ENCODE measurements around the gene HNRNPM.

HNRNPM gene

DNA sequence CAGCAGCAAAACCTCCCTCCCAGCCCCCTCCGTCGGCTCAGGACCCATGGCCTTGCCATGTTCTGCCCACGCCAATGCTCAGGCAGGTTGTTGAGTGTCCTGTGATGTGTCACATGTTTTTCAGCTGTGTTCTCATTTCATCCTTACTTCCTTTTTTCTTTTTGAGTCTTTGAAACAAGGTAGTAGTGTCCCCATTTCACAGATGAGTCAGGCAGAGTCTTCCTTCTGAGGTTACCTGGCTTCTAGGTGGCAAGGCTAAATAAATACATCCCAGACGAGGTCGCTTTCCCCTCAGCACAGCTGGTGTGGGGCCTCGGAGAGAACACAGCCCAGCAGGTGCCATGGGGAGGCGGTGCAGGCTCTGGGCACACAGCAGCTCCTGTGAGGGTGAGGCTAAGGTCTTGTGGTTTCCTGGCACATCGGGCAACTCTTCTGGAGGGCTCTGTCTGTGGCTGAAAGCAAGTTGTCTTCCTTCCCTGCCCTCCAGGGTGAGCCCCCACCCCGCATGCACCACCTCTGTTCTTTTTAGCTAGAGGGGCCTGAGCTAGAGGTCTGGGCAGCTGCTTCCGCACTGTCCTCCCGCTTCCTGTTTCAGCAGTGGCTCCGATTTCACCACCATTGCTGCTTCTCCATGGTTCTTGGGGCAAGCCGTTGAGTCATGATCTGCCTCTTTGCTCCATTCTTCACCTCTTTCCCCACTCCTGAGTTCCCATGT lies 42.5 kb downstream of the HNRNPM start:
- peak; percentile 55 for DNase-seq

DNA sequence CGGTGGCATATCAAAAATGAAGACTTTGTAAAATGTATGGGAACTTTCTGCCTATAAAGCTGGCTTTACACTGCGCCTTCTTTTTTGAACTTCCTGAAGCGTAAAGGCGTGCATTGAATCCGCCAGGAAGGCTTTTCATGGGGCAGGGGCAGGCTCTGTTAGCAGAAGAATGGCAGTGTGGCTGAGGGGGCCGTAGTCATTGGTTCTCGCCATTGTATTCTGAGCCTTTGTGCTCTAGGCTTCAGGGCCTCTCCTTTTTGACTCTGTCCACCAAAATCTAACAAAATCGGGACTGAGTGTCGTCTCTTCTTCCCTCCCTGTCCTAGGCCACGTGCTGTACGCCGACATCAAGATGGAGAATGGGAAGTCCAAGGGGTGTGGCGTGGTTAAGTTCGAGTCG lies 43.6 kb downstream of the HNRNPM start:
- DNase-seq: no peak

DNA sequence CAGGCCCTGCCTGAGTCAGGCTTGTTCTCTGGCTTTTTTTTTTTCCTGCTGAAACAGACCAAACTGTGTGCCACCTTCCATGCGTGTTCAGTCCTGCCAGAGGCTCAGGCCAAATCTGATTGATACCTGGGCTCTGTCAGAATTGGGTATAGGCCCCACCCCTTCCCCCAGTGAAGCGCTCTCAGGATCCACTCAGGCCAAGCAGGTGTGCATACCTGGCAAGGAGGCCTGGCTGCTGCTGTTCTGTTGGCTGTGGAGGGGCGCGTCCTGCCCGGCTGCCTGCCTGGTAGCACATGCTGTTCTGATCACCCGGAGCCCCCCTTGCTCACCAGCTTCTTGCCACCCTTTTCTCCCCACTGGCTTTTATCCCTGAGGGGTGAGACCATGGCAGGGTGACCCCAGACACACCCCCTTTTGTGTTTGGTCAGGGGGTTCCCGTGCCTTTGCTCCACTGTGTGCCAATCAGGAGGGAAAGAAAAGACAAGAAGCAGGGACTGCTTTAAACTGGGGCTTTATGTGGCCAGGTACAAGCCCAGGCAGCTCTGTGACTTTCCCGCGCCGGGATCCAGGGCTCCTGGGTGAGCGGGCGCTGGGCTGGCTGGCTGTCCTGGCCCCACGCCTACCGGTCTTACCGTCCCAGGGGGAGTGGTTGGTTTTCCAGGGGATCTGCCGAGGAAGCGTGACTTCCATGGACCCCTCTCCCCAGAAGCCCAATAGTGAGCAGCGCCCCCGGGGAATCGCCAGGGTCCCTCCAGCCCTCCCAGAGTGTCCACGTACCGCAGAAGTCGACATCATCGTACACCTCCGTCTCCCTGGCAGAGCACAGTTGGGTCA lies 45.0 kb downstream of the HNRNPM start:
- DNase-seq: no peak

DNA sequence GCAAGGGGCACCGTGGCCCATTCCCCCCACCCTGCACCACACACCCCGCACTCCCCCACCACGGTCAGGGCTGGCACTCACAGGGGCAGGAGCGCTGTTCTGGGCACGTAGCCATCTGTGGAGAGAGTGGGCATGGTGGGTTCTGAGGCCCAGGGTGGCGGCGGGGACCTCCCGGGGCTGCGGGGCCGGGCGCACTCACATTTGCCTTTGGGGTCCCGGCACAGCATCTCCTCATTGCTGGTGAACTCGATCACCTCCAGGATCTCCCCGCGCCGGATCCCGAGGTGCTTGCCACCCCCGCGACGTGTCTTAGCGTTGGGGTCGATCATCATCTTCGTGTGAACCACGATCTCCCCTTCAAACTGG lies 45.6 kb downstream of the HNRNPM start:
- DNase-seq: no peak

DNA sequence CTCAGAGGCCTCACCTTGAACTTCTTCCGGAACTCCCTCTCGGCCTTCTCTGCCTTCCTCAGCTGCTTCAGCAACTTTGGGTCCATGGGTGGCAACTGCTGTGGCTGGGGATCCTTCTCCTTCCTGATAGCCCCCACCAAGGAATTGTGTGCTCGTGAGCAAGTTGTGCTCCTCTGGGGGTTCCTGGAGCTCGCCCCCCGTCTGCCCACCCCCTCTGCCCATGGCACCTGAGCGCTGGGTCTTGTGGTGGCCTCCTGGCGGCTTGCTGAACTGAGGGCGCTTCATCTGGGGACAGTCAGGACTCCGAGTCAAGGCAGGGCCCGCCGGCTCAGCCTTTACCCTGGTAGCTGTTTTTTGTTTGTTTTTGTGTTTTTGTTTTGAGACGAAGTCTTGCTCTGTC lies 46.1 kb downstream of the HNRNPM start:
- no peak for DNase-seq

DNA sequence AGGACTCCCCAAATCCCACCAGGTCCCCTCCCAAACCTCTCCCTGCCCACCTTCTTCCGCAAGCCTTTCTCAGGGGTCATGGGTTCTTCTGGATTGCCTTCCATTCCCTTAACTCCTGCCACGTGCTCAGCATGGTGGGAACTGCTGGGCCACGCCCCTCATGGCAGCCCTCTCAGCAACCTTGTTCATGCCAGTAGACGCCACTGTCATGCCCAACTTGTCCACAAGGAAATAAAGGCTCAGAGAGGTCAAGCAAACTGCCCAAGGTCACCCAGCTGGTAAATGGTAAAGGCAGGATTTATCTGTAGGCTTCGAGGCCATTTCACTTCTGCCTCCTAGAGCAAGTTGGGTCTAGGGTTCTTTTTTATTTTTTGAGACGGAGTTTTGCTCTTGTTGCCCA lies 46.8 kb downstream of the HNRNPM start:
- DNase-seq: no peak

DNA sequence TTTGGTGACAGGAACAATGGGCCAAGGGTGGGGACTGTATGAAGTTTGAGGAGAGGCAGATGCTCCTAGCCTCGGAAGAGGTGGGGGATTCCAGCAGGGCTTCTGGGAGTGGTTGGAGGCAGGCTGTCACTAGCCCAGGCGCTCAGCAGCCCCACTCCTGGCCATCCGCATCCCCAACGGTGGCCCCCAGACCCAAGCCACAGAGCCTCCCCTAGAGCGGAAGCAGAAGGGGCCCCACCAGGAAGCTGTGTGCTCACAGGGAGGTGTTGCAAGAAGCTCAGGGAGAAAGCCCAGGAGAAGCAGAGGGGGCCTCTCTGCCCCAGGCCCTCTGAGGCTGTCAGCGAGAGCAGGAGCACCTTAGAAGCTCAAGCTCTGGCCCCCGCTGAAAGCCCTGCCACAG lies 49.4 kb downstream of the HNRNPM start:
- no peak for DNase-seq

DNA sequence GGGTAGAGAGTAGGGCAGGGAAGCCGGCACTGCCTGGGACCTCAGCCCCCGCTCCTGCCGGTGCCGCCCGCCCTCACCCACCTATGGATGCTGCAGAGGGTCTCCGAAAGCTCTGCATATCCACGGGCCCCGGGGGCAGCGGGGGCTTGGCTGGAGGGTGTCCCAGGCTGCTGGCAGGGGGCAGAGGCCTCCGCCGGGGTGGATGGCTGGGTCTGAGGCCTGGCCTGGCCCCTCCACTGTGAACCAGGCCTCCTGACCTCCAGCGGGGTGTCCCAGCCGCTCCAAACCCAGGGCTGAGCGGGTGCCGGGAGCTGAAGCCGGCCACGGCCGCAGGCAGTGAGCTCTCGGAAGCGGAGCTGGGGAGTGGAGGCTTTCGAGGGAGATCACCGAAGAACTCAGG lies 53.5 kb downstream of the HNRNPM start:
- no peak for DNase-seq

DNA sequence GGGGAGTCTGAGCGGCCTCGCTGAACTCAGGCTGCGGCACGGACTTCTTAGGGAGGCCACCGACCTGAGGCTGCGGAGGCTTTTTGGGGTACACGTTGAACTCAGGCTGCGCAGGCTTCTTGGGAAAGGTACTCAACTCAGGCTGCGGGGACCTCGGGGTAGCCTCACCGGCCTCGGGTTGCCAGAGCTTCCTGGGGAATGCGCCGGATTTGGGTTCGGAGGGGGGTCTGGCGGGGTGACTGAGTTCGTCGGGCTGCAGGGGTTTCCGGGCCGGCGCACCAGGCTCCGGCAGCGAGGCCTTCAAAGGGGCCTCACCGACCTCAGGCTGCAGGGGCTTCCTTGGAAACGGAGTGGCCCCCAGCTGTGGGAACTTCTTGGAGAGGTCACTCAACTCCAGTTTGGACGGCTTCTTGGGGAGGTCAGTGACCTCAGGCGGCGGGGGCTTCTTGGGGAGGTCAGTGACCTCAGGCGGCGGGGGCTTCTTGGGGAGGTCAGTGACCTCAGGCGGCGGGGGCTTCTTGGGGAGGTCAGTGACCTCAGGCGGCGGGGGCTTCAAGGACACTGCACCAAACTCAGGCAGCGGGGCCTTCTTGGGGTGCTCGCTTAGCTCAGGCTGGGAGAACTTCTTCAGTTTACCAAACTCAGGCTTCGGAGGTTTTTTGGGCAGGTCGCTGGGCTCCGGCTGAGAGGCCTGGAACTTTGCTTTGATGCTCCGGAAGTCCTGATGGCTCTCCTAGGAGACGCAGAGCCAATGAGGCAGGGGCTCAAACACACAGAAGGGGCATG lies 54.5 kb downstream of the HNRNPM start:
- no peak for DNase-seq

DNA sequence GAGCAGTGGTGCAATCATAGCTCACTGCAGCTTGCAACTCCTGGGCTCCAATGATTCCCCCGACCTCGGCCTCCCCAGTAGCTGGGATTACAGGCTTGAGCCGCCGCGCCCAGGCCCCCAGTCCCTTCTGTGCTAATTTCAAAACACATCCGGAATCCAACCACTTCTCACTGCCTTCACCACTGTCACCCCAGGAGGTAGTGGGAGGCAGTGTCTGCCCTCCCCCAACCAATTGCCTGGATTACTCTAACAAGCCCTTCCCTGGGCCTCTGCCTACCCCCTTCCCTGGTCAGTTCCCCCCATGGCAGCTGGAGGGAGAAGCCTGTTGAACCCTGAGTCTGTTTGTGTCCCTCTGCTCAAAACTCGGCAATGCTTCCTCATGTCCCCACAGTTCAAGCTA lies 55.4 kb downstream of the HNRNPM start:
- DNase-seq: no peak

DNA sequence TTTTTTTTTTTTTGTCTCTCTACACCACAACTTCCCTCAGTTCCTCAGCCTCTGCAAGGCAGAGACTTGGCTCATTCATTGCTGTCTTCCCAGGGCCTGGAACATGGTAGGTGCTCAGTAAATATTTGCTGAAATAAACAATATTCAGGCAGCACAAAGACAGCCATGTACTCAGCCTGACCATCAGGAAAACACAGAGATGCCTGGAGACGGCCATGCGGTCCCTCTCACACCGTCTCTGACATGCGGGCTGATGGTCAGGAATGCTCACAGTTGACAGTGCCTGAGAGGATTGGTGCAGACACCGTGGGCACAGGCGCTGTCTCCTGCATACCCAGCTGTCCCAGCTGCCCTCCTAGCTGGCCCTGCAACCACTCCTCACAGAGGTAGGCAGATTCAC lies 56.7 kb downstream of the HNRNPM start:
- DNase-seq: no peak

DNA sequence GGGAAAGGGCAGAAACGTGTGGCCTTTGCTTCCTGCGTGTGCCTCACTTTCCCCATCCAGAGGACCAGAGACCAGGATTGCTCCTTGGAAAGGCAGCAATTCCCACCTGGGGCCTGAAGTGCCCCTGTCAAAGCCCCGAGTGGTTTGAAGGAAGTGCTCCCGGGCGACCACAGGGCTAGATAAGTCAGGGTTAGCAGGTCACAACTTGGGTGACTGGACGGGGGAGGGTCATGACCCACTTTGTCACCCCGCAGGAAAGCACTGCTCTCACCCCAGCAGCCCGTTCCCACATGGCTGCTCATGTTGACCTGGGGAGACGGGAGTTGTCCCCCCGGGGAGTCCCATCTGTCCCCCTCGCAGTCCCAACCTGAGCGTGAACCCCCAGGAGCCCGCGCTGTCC lies 57.2 kb downstream of the HNRNPM start:
- DNase-seq: no peak

DNA sequence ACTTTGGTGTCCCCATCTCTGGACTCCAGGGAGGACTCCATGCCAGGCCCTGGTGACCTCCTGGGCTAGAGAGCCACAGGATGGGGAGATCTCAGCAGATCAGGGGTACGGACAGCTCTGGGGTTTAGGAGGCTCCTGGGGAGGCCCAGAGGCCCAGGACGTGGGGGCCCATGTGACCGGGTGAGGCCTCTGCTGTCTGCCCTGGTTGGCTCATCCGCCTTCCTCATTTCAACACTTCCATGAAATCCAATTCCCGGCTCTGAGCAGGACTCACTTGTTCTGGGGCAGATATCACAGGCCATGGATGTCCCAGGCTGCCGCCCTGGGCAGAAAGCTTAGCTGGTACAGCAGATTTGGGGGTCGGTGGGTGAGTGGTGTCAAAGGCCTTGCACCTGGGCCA lies 58.7 kb downstream of the HNRNPM start:
- no peak for DNase-seq

DNA sequence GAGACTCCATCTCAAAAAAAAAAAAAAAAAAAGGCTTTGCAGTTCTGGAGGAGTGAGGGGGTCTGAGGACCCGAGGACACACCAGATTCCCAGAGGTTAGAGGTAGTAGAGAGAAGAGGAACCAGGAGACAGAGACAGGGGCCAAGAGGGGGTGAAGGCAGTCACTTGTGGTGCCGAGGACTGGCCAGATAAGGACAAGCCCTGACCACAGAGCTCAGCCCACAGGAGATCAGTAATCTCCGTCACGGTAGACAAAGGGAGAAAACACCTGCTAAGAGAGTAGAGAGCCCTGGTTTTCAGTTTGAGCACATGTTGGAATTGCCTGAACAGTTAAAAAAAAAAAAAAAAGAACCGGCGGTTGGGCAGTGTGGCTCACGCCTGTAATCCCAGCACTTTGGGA lies 59.4 kb downstream of the HNRNPM start:
- DNase-seq: no peak

DNA sequence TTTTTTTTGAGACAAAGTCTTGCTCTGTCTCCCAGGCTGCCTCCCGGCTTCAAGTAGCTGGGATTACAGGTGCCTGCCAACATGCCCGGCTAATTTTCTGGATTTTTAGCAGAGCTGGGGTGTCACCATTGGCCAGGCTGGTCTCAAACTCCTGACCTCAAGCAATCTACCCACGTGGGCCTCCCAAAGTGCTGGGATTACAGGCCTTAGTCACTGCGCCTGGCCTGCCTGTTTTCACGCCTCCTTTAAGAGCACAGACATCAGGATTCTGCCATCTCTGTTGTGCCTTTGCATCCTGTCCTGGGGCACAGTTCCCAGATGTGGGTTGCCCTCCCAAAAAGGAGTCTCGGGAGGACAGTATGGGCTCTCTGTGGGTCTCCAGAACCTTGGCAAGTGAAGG lies 60.1 kb downstream of the HNRNPM start:
- DNase-seq: no peak

DNA sequence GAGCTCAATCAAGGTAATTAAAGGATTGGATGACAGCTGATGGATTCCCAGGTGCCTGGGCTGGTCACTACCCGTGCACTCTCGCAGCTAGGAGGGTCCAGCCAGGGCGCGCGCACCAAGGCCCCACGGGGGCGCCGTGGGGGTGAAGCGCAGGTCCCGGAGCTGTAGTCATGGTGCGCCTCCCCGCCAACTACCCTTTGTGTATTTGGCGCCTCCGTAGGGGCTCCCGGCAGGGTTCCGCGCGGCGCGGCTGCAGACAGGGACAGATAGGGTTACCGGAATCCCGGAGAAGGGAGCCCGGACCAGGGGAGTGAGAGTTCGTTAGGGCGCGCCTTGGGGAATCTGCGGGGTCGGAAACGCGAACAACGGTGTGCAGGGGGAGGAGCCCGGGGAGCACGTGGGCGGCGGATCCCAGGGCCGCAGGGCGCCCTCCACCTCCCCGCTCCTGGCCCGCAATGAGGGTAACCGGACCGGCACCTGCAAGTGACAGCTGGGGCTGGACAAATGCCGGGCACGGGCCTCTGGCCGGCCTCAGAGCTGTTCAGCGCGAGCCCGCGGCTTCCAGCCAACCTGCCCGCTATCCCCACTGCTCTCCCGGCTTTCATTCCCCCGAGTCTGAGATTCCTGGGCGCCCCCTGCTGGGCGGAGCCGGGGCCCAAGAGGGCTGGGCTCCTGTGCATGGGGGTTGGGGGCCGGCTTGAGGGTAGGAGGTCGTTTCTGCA lies 61.1 kb downstream of the HNRNPM start:
- DNase-seq: peak; percentile 49

DNA sequence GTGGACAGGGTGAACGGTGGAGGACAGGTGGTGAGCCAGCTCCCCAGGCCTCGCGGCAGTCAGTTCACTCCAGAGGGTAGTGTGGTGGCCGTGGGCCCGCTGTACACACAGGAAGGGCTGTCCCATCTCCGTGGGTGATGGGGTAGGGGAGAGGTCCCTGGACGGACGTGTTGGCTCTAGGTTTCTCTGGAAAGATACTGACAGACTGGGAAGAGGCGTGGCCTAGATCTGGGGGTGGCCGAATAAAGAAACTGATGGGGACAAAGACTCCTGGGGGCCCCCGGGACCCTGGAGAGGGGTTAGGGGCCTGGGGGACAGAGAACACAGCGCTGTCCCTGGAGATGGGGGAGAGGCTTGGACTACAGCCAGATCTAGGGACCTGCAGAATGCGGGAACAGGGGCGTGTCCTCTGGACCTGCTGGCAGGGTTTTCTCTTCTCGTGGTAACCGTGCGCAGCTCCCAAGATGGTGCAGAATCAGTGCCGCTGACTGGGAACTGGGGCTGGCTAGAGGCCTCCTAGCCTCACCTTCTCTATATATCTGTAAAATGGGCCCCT lies 61.7 kb downstream of the HNRNPM start:
- no peak for DNase-seq

DNA sequence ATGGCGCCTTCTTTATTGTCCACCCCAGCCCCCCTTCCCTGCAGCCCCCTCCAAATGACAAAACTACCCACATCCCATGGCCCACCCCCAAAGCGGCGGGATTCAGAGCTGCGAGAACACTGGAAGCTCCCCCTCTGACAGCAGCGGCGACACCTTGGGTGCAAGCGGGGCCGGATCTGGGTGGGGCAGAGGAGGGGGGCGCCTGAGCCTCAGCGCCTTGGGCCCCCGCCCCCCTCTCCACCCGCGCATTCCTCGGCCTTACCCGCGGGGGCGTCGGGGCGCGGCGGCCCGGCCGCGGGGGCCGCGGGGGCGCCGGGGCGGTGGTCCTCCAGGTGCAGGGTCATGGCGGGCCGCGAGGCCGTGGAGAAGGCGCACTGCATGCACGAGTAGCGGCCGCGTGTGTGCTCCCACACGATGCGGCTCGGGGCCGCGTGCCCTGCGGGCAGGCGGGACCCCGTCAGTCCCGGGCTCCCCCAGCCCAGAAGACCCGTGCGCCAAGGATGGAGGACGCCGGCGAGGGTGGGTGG lies 65.9 kb downstream of the HNRNPM start:
- DNase-seq: no peak

DNA sequence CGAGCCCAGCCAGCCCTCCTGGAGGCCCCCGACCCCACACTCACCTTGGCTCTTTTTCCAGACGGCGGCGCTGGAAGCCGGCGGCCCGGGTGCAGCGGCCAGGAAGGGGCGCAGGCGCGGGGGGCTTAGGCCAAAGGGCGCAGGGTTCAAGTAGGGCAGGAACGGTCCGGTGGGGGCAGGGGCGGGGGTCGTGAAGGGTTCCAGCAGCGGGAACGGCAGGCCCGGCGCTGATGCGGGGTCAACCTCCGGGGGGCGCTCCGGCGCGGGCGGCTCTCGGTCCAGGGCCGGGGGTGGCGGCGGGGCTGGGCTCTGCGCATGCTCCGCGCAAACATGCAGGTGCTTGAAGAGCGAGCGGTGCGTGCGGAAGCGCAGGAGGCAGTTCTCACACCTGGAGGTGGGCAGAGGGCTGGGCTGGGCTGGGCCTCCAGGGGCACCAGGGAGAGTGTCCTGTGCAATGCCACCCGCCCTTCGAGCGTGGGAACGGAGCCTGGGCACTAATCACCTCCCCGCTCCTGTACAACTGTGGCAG lies 66.9 kb downstream of the HNRNPM start:
- no peak for DNase-seq

DNA sequence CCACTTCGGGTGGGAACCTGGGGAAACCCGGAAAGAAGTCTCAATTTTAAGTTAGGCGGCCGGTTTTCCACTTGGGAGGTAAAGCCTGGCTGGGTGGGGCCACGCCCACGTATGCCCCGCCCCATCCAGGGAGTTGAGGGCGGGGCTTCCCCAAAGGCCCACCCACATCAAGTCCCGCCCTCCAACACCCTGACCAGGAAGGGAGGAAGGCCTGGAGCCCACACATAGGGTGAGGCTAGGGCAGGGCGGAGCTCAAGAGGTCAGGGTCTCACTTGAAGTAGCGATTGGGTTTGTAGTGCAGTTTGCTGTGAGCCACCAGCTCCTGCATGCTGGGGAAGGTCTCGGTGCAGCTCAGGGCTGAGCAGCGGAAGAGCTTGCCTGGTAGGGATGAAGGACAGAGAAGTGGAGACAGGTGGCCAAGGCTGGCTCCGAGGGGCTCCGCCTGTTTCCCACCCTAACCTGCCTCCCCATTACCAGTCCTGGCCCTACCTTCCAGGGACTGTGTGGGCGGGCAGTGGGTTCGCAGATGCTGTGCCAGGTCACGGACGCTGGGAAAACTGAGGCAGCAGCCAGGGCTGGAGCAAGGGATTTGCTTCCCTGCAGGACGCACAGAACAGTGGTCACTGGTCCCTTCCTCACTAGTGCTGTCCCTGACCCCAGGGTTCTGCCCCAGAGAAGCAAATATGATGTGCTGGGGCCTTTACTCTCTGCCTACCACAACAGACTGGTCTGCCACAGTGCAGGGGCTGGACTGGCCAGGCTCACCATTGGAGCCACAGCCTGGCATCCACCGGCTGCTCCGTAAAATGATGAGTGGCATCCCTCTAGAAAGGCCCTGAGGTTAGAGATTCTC lies 67.6 kb downstream of the HNRNPM start:
- no peak for DNase-seq

DNA sequence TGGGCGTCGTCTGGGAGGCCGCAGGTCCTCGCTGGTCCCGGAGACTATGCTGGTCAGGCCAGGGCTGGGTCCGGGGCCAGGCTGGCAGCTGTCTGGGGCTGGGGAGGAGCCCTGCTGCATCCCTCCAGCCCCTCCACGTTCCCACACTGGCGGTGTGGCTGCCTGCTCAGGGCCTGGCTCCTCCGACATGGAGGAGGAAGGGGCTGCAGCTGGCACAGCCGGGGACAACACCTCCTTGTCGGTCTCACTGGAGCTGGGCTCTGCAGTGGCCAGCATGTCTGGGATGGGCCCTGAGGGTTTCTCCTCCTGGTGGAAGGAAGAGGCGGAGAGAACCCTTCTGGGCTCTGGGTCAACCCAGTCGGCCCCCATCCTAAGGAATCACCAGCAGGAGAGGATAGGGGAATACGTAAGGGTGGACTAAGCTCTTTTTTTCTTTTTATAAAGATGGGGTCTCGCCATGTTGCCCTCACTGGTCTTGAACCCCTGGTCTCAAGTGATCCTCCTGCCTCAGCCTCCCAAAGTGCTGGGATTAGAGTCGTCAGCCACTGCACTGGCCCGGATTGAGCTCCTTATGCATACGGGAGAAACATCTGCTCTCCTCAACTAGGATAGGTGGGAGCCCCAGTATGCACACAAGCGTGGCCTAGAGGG lies 68.4 kb downstream of the HNRNPM start:
- no peak for DNase-seq
